NCI-H82 treated with DMSO at 0.1 percent for 48 hours (cell line): ENCODE results near the gene RRAGB.
"Not testable (repeated sequence)": the region's sequence is repeated elsewhere in the genome, so short reads cannot be mapped to it uniquely, and the experiment has no call there.

Experiments
- DNase-seq: peaks from one replicate; lab custom pipeline; 2025; ENCODE audit not compliant: unreplicated experiment; lab: John Stamatoyannopoulos, UW

Gene RRAGB

GRCh38 chrX:55717521-55718497 is at the start of gene RRAGB:
Gene RRAGB (plus strand): TSS chrX:55717749. CDS start chrX:55718328, 579 bp downstream.
- peak; percentile 91 for DNase-seq

- no peak for DNase-seq
These were observed 49.5 kb upstream of the RRAGB start for GRCh38 chrX:55668084-55668483.

DNA sequence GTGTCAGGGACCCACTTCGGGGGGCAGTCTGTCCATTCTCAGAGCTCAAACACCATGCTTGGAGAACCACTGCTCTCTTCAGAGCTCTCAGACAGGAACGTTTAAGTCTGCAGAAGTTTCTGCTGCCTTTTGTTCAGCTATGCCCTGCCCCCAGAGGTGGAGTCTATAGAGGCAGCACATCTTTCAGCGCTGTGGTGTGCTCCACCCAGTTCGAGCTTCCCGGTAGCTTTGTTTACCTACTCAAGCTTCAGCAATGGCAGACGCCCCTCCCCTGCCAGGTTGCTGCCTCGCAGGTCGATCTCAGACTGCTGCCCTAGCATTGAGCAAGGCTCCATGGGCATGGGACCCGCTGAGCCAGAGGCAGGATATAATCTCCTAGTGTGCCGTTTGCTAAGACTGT is 29.0 kb upstream of the RRAGB start:
- not testable (repeated sequence) for DNase-seq

DNA sequence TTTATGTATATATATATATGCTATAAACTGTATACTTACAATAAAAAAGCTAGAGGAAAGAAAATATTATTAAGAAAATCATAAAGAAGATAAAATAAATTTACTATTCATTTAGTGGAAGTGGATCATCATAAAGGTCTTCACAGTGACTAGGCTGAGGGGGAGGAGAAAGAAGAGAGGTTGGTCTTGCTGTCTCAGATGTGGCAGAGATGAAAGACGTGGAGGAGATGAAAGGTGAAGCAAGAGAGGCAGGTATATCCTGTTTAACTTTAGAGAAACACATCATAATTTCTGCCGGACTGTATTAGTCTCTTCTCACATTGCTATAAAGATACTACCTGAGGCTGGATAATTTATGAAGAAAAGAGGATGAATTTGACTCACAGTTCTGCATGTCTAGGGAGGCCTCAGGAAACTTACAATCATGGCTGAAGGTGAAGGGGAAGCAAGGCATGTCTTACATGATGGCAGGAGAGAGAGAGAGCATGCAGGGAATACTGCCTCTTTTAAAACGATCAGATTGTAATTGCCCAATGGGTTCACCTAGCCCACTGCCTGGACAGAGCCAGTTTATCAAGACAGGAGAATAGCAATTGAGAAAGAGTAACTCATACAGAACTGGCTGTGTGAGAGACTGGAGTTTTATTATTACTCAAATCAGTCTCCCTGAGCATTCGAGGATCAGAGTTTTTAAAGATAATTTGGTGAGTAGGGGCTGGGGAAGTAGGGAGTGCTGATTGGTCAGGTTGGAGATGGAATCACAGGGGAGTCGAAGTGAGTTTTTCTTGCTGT is 22.1 kb upstream of the RRAGB start:
- no peak for DNase-seq

GRCh38 chrX:55697381-55697780 is 20.2 kb upstream of the RRAGB start:
- DNase-seq: peak; percentile 15

DNA sequence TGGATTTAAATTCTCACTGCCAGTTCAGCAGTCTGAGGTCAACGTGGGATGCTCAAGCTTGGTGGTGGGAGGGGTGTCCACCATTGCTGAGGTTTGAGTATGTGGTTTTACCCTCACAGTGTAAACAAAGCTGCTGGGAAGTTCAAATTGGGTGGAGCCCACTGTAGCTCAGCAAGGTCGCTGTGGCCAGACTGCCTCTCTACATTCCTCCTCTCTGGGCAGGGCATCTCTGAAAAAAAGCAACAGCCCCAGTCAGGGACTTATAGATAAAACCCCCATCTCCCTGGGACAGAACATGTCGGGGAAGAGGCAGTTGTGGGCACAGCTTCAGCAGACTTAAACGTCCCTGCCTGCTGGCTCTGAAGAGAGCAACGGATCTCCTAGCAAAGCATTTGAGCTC is 14.9 kb upstream of the RRAGB start:
- no peak for DNase-seq

- DNase-seq: not testable (repeated sequence)
These were observed 14.1 kb upstream of the RRAGB start for GRCh38 chrX:55703436-55703835.

GRCh38 chrX:55705066-55705465 is 12.5 kb upstream of the RRAGB start:
- not testable (repeated sequence) for DNase-seq

GRCh38 chrX:55709735-55710134 is 7.8 kb upstream of the RRAGB start:
- no peak for DNase-seq

DNA sequence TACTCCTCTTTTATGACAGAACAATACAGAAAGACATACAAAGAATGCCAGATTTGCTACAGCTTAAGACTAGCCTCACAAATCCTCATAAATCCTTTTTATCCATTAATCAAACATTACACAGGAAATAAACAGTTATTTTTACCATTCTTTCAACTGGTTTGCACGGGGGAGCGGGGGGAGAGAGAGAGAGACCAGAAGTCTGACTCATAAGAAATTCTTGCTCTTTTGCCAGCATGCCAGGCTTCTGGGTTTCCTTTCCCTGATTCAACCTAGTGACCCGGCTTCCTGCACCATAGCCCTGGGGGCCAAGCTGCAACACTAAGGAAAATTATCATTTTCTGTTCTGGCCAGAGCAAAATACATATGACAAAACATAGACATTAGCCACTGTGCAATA is 6.8 kb upstream of the RRAGB start:
- no peak for DNase-seq

GRCh38 chrX:55713631-55714030 is 3.9 kb upstream of the RRAGB start:
- DNase-seq: no peak

DNA sequence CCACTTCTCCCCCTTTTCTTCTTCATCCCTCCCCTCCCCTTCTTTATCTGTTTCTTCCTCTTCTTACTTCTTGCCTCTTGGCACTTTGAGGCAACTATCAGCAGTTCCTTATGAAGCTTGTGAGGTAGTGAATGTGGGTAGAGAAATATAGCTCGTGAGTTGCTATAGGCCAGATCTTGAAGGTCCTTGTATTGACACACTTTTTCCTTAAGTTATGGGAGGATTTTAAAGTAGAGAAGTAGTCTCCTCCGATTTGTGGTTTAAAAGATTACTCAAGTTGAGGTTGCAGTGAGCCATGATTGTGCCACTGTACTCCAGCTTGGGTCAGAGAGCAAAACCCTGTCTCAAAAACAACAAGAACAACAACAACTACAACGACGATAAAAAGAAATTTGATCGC is 3.4 kb upstream of the RRAGB start:
- no peak for DNase-seq

DNA sequence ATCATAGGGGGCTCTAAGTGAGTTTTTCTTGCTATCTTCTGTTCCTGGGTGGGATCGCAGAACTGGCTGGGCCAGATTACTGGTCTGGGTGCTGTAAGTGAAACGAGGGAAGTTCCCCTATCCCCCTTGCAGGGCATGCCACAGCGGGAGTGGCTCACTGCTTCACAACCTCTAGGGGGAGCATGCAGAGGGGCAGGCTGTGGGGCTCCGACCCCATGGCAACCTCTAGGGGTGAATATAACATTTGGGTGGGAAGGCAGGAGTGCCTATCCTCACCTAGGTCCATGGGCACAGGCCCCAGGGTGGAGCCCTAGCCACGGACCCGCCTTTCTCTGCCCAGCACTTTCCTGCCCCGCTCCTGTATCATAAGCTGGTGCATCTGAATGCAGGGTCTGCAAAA is 1.7 kb upstream of the RRAGB start:
- no peak for DNase-seq

DNA sequence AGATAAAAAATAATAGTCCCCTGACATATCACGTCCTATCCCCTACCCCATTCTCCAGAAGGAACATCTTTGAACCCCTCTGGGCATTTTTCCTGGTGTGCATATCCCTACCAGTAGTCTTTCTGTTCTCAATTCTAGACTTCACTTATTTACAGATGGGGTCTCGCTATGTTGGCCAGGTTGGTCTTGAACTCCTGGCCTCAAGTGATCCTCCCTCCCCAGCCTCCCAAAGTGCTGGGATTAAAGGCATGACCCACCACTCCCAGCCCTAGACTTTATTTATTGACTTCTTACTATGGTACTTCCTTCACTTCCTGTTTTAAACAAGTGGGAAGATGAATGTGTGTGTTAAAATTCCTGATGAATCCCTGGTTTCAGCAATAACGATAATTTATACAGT is 612 bp upstream of the RRAGB start:
- DNase-seq: no peak

DNA sequence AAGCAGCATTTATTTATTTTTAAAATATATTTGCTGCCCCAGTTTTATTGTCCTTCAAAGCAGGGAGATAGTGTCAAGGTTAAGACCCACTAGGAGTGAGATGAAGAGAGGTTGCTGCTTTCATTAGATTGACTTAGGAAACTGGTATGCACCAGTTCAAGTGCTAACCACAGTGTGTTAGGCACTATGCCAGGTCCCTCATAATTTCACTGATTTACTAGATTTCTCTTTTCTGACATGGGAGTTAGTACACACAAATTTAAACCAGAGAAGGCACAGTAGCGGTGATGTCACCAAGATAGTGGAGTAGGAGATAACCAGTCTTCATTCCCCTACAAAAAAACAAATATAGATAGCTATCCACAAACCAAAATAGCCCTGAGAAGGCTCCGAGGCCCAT is 14.3 kb downstream of the RRAGB start:
- DNase-seq: no peak

GRCh38 chrX:55738969-55739368 is 21.4 kb downstream of the RRAGB start:
- no peak for DNase-seq

DNA sequence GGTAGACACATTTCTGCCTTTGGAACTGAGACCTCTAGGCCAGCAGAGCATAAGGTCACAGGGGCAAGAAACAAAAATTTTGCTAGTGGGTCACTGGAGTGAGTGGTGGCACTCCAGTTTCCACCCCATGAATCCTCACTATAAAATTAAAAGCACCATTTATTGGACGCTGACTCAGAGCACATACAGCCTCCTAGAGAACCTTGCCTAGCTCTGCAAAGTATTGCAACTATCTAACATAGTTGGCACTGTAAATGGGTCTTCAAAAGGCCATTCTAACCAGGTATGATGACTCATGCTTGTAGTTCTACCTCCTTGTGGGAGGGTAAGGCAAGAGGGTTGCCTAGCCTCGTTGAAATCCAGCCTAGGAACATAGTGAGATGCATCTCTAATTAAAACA is 25.1 kb downstream of the RRAGB start:
- DNase-seq: no peak

DNA sequence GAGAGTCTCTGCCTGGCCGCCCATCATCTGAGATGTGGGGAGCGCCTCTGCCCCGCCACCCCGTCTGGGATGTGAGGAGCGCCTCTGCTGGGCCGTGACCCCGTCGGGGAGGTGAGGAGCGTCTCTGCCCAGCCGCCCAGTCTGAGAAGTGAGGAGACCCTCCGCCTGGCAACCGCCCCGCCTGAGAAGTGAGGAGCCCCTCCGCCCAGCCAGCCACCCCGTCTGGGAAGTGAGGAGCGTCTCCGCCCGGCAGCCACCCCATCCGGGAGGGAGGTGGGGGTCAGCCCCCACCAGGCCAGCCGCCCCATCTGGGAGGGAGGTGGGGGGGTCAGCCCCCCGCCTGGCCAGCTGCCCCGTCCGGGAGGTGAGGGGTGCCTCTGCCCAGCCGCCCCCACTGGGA is 30.9 kb downstream of the RRAGB start:
- DNase-seq: not testable (repeated sequence)

DNA sequence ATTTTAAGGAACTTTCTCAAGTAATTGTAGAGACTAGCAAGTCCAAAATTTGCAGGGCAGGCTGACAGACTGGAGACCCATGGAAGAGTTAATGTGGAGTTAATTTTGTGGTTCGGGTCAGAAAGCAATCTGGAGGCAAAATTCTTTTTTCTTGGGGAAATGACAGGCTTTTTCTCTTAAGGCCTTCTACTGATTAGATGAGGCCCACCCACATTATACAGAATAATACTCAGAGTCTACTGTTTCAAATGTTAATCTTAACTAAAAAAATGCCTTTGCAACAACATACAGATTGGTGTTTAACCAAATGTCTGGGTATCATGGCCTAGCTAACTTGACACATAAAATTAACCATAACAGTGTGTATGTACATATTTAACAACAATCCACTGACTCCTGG is 32.7 kb downstream of the RRAGB start:
- DNase-seq: no peak

- no peak for DNase-seq
These were observed 37.3 kb downstream of the RRAGB start for GRCh38 chrX:55754861-55755294.

GRCh38 chrX:55758033-55758432 is 40.5 kb downstream of the RRAGB start:
- no peak for DNase-seq

DNA sequence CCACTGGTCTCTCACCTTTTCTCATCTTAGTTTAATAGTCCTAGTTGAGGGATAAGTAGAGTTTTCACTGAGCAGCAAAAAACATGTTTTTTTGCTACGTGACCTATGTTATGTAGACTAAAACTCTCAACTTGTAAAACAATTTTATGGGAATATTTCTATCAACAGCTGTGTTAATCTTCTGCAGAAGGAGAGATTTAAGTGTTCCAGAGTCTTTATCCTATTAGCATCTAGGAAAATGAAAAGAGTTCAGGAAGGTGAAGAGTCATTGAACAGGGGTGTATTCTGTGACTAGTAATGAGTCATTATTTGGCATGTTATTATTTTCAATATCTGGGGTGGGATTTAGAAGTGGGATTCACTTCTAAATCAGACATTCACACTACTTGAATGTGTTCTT is 41.9 kb downstream of the RRAGB start:
- DNase-seq: no peak
